Hepatocyte (in vitro differentiated cells): ENCODE measurements around the gene ABCC6.
"Not testable (repeated sequence)": the region's sequence is repeated elsewhere in the genome, so short reads cannot be mapped to it uniquely, and the experiment has no call there.

ENCODE experiments used
- EZH2 ChIP-seq: fragments of 200-600 bp; sonication (generic); IDR thresholded peaks from 2 replicates; pipeline ENCODE4 v1.6.1; 2016; ENCODE audit warnings: antibody characterized with exemption, mild to moderate bottlenecking, borderline replicate concordance
- EZH2phosphoT487 ChIP-seq: fragments of 200-600 bp; sonication (generic); IDR thresholded peaks from one replicate; pipeline ENCODE4 v1.6.1; 2018; ENCODE audit warnings: antibody characterized with exemption, mild to moderate bottlenecking, low read depth, moderate library complexity; ENCODE audit not compliant: unreplicated experiment, severe bottlenecking
- TF ChIP-seq, protein P1 (sequence below): fragments of 200-600 bp; sonication (generic); IDR thresholded peaks from 2 replicates; pipeline ENCODE4 v1.5.1; 2016; ENCODE audit warnings: antibody characterized with exemption, mild to moderate bottlenecking; ENCODE audit not compliant: poor library complexity

DNA sequence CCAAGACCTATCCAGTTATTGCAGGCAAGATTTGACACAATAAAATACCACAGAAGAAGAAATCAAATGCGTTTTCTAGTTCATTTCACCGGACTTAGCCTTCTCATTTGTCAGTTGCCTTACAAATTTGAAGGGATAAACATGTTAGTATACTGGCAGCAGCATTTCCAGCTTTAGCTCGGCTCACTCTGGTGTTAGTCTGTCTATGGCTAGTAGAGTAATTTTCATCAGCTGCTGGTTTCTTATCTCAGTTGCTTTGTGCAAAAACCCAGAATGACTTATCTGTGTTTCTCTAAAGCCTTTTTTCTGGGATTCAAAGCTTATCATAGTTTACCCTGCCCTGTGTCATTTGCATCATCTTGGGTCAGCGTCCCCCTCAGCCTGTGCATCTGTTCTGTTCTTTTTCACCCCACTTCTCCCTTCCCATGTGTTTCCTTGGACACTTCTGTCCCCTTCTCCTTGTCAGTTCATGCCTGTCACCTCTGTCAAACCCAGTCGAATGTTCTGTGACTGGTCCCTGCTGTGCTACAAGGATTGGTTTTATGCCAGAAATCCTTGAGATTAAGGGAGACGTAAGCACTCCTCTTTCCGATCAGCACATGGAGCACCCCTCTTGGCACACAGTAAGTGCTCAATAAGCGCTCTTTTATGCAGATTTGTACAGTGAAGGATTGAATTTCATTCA lies 23.4 kb upstream of the ABCC6 start:
- TF ChIP-seq, protein P1, sequence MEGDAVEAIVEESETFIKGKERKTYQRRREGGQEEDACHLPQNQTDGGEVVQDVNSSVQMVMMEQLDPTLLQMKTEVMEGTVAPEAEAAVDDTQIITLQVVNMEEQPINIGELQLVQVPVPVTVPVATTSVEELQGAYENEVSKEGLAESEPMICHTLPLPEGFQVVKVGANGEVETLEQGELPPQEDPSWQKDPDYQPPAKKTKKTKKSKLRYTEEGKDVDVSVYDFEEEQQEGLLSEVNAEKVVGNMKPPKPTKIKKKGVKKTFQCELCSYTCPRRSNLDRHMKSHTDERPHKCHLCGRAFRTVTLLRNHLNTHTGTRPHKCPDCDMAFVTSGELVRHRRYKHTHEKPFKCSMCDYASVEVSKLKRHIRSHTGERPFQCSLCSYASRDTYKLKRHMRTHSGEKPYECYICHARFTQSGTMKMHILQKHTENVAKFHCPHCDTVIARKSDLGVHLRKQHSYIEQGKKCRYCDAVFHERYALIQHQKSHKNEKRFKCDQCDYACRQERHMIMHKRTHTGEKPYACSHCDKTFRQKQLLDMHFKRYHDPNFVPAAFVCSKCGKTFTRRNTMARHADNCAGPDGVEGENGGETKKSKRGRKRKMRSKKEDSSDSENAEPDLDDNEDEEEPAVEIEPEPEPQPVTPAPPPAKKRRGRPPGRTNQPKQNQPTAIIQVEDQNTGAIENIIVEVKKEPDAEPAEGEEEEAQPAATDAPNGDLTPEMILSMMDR, result not testable (repeated sequence)
- not testable (repeated sequence) for TF ChIP-seq EZH2, EZH2phosphoT487
